Measurements from ENCODE around the gene NNAT. TPM values are rescaled to one million over a fixed set of nuclear protein-coding genes. Genes with fewer than 3 reads are reported as not detected.

Gene NNAT
- total and polyA plus RNA-seq, 2 donors (not counting 3 experiments of a cell fraction or from before 2014, with no cell fraction given) = 2.3 to 32.9 TPM

DNA sequence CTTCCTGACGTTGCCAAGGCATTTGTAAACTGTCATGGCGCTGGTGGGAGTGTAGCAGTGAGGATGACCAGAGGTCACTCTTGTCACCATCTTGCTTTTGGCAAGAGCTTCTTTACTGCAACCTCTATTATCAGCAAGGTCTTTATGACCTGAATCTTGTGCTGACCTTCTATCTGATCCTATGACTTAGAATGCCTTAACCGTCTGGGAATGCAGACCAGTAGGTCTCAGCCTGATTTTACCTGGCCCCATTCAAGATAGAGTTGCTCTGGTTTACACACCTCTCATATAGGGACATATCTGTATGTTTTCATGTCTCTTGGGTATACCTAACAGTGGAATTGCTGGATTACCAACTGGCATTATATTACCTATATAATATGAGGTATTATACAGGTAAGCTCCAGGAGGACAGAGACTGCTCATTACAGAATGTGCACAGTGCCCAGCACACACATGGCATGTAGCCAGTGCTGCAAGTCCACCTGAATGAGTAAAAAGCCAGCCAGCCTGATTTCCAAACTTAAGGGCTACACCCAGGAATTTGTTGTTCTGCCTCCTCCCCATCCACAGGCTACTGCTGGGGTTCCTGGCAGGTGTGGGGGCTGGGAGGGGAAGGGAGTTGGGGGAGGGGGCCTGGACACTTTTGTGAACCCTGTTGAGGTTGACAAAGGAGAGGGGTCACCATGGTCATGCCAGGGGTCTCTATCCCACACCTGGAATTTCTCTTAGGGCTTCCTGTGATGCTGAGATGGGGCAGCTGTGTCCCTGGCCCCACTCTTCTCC lies 41.8 kb downstream of the NNAT start:
- Histone ChIP-seq H3K4me3 (replicated peaks in 1 of 3; ENCODE audit: insufficient read depth in 1 of 3, low read depth in 1 of 3, low read length in 3 of 3) (no peak overlapping the region), H3K4me1 (ENCODE audit: control insufficient read depth, extremely low read depth, insufficient read depth, low read length) (no peaks in the 10 kb centered on the region), H2AFZ (ENCODE audit: low read depth, low read length) (no peak overlapping the region), H3K4me2 (ENCODE audit: insufficient read depth, low read length) (no peak overlapping the region), H3K9me1 (replicated peaks; ENCODE audit: control insufficient read depth, extremely low read depth, insufficient read depth, low read length) (no peaks in the 10 kb centered on the region), H3K79me2 (ENCODE audit: control insufficient read depth, insufficient read depth, low read length) (no peaks in the 10 kb centered on the region), H3K9me3 (replicated peaks; ENCODE audit: control insufficient read depth, insufficient read depth, low read length) (no peaks in the 10 kb centered on the region), H4K20me1 (replicated peaks; ENCODE audit: control insufficient read depth, extremely low read depth, insufficient read depth, low read length) (no peaks in the 10 kb centered on the region), H3K27me3 (ENCODE audit: control insufficient read depth in 2 of 2, insufficient read depth in 2 of 2, low read length in 2 of 2) (peaks cover 16 to 19% of the 10 kb centered on the region in 2 experiments), H3K36me3 (ENCODE audit: control insufficient read depth in 2 of 2, extremely low read depth in 1 of 2, insufficient read depth in 2 of 2, low read length in 2 of 2) (no peaks in the 10 kb centered on the region), H3K27ac (ENCODE audit: insufficient read depth, low read depth, low read length) (no peak overlapping the region), H3K9ac (replicated peaks; ENCODE audit: extremely low read depth, insufficient read depth, low read length) (no peak overlapping the region)
- BruUV-seq (replicated peaks) = no TSS peak
- dilution Hi-C loops (cut with MboI; ENCODE audit: extremely low pct_ligation_motif_present, low sequenced_read_pairs) (no loop called here), intact Hi-C loops (cut with micrococcal nuclease) (loop anchor here (5.0 kb wide), 1 partner anchor 474 kb away; no protein-coding TSS in a partner anchor)
- DNase-seq (ENCODE audit: low read depth, low spot score) (no peak), FAIRE-seq (no peak)
- ChIA-PET CTCF (interaction anchor here (1.4 to 2.3 kb wide), 2 partner anchors 430 to 658 kb away, joined by 4 to 37 read pairs; no protein-coding TSS in a partner anchor), POLR2A (no interaction called here)
- TF ChIP-seq, protein P1, sequence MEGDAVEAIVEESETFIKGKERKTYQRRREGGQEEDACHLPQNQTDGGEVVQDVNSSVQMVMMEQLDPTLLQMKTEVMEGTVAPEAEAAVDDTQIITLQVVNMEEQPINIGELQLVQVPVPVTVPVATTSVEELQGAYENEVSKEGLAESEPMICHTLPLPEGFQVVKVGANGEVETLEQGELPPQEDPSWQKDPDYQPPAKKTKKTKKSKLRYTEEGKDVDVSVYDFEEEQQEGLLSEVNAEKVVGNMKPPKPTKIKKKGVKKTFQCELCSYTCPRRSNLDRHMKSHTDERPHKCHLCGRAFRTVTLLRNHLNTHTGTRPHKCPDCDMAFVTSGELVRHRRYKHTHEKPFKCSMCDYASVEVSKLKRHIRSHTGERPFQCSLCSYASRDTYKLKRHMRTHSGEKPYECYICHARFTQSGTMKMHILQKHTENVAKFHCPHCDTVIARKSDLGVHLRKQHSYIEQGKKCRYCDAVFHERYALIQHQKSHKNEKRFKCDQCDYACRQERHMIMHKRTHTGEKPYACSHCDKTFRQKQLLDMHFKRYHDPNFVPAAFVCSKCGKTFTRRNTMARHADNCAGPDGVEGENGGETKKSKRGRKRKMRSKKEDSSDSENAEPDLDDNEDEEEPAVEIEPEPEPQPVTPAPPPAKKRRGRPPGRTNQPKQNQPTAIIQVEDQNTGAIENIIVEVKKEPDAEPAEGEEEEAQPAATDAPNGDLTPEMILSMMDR (IDR thresholded peaks at IDR 0.05; ENCODE audit: extremely low read depth in 1 of 2, insufficient read depth in 1 of 2, low read depth in 1 of 2, low read length in 2 of 2) = no peak

DNA sequence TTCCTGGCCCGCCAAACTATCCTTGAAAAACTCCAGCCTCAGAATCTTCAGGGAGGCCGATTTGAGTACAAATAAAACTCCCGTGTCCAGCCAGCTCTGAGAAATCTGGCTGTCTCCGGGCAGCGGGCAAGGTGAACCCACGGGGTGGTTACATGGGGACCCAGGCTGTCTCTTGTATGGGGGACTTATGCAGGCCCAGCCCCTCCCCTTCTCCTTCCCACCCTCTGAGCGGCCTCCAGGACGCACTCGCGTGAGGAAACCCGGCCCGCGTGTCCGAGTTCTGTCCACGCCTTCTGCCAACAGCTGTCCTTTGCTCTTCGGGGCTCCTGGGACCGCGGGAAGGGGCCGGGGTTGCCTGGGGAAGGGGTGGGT lies 43.0 kb downstream of the NNAT start:
- POLR2A ChIA-PET = no interaction called here
- H4K20me1 ChIP-seq (replicated peaks; ENCODE audit: control insufficient read depth, extremely low read depth, insufficient read depth, low read length) = no peaks in the 10 kb centered on the region
- FAIRE-seq = no peak
- no peaks in the 10 kb centered on the region for H3K79me2 ChIP-seq (ENCODE audit: control insufficient read depth, insufficient read depth, low read length)
- H3K27ac ChIP-seq (ENCODE audit: insufficient read depth, low read depth, low read length) = no peak overlapping the region
- no peaks in the 10 kb centered on the region for H3K9me1 ChIP-seq (replicated peaks; ENCODE audit: control insufficient read depth, extremely low read depth, insufficient read depth, low read length)
- dilution Hi-C loops (cut with MboI; ENCODE audit: extremely low pct_ligation_motif_present, low sequenced_read_pairs) = no loop called here
- CTCF ChIA-PET = interaction anchor here (0.6 to 2.3 kb wide), 75 partner anchors 8 to 845 kb away, joined by 3 to 37 read pairs (median 3); partner anchors contain the start of gene LBP
- no peak overlapping the region for H3K4me2 ChIP-seq (ENCODE audit: insufficient read depth, low read length)
- H3K9me3 ChIP-seq (replicated peaks; ENCODE audit: control insufficient read depth, insufficient read depth, low read length) = no peaks in the 10 kb centered on the region
- H3K27me3 ChIP-seq (ENCODE audit: control insufficient read depth in 2 of 2, insufficient read depth in 2 of 2, low read length in 2 of 2) = peaks cover 14 to 22% of the 10 kb centered on the region in 2 experiments
- no peaks in the 10 kb centered on the region for H3K36me3 ChIP-seq (ENCODE audit: control insufficient read depth in 2 of 2, extremely low read depth in 1 of 2, insufficient read depth in 2 of 2, low read length in 2 of 2)
- H3K4me1 ChIP-seq (ENCODE audit: control insufficient read depth, extremely low read depth, insufficient read depth, low read length) = no peaks in the 10 kb centered on the region
- intact Hi-C loops (cut with micrococcal nuclease) = loop anchor here (1.0 to 5.0 kb wide), 5 partner anchors 427 to 758 kb away; no protein-coding TSS in a partner anchor
- no peak overlapping the region for H3K9ac ChIP-seq (replicated peaks; ENCODE audit: extremely low read depth, insufficient read depth, low read length)
- DNase-seq (ENCODE audit: low read depth, low spot score) = no peak
- no peak for TF ChIP-seq JUN (IDR thresholded peaks at IDR 0.05; ENCODE audit: borderline replicate concordance, insufficient read depth, insufficient read length, low read depth)
- no TSS peak for BruUV-seq (replicated peaks)
- no peak overlapping the region for H2AFZ ChIP-seq (ENCODE audit: low read depth, low read length)
- no peak overlapping the region for H3K4me3 ChIP-seq (replicated peaks in 1 of 3; ENCODE audit: insufficient read depth in 1 of 3, low read depth in 1 of 3, low read length in 3 of 3)

All from endothelial cell of umbilical vein (primary cell).